HepG2 (cell line): ENCODE data around the gene EGLN1. TPM values are rescaled to one million over a fixed set of nuclear protein-coding genes. Genes with fewer than 3 reads are reported as not detected.

ENCODE experiments used
- HNF1B ChIP-seq: sonication (generic); formaldehyde crosslinking; IDR thresholded peaks from 2 replicates; pipeline ENCODE4 v1.5.1; 2020; ENCODE audit warnings: mild to moderate bottlenecking, moderate library complexity, missing genetic modification reagents
- RAD21 ChIP-seq: fragments of 450-650 bp; formaldehyde crosslinking; IDR thresholded peaks from 2 replicates; pipeline ENCODE4 v1.5.0; 2020; ENCODE audit warnings: mild to moderate bottlenecking
- SMC3 ChIP-seq: IDR thresholded peaks from 2 replicates; pipeline ENCODE4 v1.6.1; 2011; ENCODE audit warnings: low read length, improper control_type of control experiment
- polyA plus RNA-seq, 8 experiments: library from polyadenylated mRNA; depleted of rRNA in 3 of 8; stranded (reverse) in 7 of 8; unstranded in 1 of 8; fragments of >200 nt; fragmentation: Illumina TruSeq in 4 of 8; extraction: Trizol in 4 of 8; gene quantifications; 2 replicates each; pipeline versions ENCODE4 v1.2.1 to v1.2.3, GENCODE V29; 2011 to 2016; ENCODE audit warnings: low read depth in 4 of 8, missing spikeins in 1 of 8, mixed read lengths in 1 of 8; ENCODE audit not compliant: insufficient read depth in 1 of 8
- total RNA-seq, 5 experiments: library from RNA; depleted of rRNA; stranded (reverse); fragments of >200 nt; fragmentation: Illumina TruSeq; extraction: Trizol; gene quantifications; 2 replicates each; pipeline ENCODE4 v1.2.3, GENCODE V29; 2016; ENCODE audit warnings: low read depth in 1 of 5

EGLN1 gene
- total and polyA plus RNA-seq, 2 of the 13 experiments (the other 11 are each of a cell fraction or from before 2014, with no cell fraction given), result 34.4 to 44.1 TPM

- 0 out of 2 replicates have a peak, but pooled peaks have one; percentile 44 for TF ChIP-seq HNF1B
- peak; percentile 70; the same call in 1 of the 2 replicates for TF ChIP-seq RAD21
- TF ChIP-seq SMC3, result peak; percentile 42
- TF ChIP-seq, all 625 proteins: peak for 26
Measured at GRCh38 chr1:231315887-231316286, 106.2 kb downstream of the EGLN1 start (continued).

Other genes starting within 250 kb of the EGLN1 start
- 114 and 153 TPM in 2 replicates for gene GNPAT, start 181.1 kb downstream of the EGLN1 start, total RNA-seq (2016; rRNA removed; fragmentation: Illumina TruSeq; extraction: Trizol)
- 48.6 and 58.3 TPM in 2 replicates for gene GNPAT, start 181.1 kb downstream of the EGLN1 start, polyA plus RNA-seq (2011; rRNA removed)
- 7.9 and 12.0 TPM in 2 replicates for gene EXOC8, start 84.4 kb downstream of the EGLN1 start, total RNA-seq (2016; rRNA removed; fragmentation: Illumina TruSeq; extraction: Trizol)
- 2.1 and 2.4 TPM in 2 replicates for gene EXOC8, start 84.4 kb downstream of the EGLN1 start, polyA plus RNA-seq (2011; rRNA removed)
- 15.2 and 17.7 TPM in 2 replicates for gene SPRTN, start 84.0 kb downstream of the EGLN1 start, total RNA-seq (2016; rRNA removed; fragmentation: Illumina TruSeq; extraction: Trizol)
- gene SPRTN, start 84.0 kb downstream of the EGLN1 start, polyA plus RNA-seq (2011; rRNA removed), result 3.9 and 4.2 TPM in 2 replicates
- 46.2 and 69.1 TPM in 2 replicates for gene TSNAX, start 106.4 kb upstream of the EGLN1 start, total RNA-seq (2016; rRNA removed; fragmentation: Illumina TruSeq; extraction: Trizol)
- gene TSNAX, start 106.4 kb upstream of the EGLN1 start, polyA plus RNA-seq (2011; rRNA removed), result 13.2 and 13.7 TPM in 2 replicates
- gene DISC1, start 204.5 kb upstream of the EGLN1 start, total RNA-seq (2016; rRNA removed; fragmentation: Illumina TruSeq; extraction: Trizol), result 3.1 and 4.2 TPM in 2 replicates
- gene DISC1, start 204.5 kb upstream of the EGLN1 start, polyA plus RNA-seq (2011; rRNA removed), result 4.0 and 4.6 TPM in 2 replicates